Cardiac fibroblast (primary cell): ENCODE measurements around the gene RAPGEF3.

Experiments used
- DNase-seq, 2 donors: peaks; one replicate each; pipeline versions ENCODE4 v3.0.0 to v3.0.0-alpha.2; 2010; ENCODE audit warnings: low read depth in 2 of 2
- H3K4me3 ChIP-seq, 2 donors: replicated peaks in 1 of 2; 1 replicate in 1 of 2; 2 replicates in 1 of 2; pipeline ENCODE4 v1.5.1; 2011; ENCODE audit warnings: low read depth in 2 of 2, low read length in 2 of 2, mild to moderate bottlenecking in 2 of 2, moderate library complexity in 1 of 2
- TF ChIP-seq, protein P1 (sequence below): IDR thresholded peaks from one replicate; pipeline ENCODE4 v1.5.1; 2011; ENCODE audit warnings: low read depth, mild to moderate bottlenecking, low read length, inconsistent platforms

The RAPGEF3 gene

DNA sequence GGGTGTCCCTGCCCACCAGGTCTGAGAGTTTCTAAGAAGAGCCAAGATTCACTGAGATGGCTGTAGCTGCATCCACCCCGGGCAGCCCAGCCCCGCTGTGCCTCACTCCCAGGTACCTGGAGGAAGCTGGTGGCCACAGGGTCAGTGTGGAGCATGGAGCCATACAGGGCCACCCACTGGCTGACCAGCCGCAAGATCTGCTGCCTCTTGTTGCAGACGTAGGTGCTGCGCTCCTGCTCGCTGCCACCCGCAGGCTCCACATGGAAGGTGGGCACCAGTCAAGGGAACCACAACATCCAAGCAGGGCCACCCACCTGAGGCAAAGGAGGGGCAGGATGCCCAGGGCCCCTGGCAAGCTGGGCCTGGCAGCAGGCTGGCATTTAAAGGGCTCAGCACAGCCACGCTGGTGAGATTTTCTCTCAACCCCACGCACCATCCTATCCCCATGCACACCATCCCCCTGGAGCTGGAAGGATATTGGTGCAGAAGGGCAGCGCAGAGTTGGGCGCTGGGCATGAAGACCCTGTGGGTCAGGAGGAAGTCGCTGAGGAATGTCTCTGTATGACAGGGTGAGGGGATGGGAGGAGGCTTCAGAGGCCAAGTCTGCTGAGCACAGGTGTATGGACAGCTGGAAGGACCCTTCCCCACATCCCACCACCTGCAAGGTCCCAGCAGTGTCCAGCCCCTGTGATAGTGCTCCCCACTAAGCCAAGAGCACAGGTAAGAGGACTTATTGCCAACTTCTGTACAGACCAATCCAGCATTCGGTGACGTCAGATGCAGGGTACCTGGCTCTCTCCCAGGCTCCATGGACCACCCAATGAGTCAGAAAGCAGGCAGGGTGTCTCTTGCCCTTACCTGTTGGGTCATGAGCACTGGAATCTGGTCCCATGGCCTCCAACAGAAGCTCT, 10.8 kb downstream of the RAPGEF3 start:
- TF ChIP-seq, protein P1, sequence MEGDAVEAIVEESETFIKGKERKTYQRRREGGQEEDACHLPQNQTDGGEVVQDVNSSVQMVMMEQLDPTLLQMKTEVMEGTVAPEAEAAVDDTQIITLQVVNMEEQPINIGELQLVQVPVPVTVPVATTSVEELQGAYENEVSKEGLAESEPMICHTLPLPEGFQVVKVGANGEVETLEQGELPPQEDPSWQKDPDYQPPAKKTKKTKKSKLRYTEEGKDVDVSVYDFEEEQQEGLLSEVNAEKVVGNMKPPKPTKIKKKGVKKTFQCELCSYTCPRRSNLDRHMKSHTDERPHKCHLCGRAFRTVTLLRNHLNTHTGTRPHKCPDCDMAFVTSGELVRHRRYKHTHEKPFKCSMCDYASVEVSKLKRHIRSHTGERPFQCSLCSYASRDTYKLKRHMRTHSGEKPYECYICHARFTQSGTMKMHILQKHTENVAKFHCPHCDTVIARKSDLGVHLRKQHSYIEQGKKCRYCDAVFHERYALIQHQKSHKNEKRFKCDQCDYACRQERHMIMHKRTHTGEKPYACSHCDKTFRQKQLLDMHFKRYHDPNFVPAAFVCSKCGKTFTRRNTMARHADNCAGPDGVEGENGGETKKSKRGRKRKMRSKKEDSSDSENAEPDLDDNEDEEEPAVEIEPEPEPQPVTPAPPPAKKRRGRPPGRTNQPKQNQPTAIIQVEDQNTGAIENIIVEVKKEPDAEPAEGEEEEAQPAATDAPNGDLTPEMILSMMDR = no peak
- DNase-seq = no peak
- no peak overlapping the region for H3K4me3 ChIP-seq

- TF ChIP-seq, protein P1 = no peak
- DNase-seq = no peak
- H3K4me3 ChIP-seq = no peak overlapping the region
Observed at GRCh38 chr12:47747126-47747525, 11.6 kb downstream of the RAPGEF3 start.

DNA sequence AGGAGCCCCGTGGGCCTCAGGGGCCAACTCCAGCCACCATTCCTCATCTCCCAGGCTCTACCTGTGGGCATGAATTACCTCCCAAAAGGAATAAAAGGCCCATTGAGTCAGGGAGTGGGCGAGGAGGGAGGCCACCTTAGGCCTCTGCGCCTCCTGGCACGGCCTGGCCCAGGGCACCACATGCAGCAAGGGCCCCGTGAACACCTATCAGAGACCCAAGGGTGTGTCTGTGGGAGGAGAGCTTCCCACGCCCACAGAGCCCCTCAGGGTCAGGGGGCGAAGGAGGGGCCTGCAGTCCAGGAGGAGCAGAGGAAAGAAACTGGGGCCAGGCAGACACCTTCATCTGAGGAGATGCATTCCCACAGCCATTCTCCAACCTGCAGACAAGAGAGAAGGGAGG, 12.2 kb downstream of the RAPGEF3 start:
- H3K4me3 ChIP-seq = no peak overlapping the region

DNA sequence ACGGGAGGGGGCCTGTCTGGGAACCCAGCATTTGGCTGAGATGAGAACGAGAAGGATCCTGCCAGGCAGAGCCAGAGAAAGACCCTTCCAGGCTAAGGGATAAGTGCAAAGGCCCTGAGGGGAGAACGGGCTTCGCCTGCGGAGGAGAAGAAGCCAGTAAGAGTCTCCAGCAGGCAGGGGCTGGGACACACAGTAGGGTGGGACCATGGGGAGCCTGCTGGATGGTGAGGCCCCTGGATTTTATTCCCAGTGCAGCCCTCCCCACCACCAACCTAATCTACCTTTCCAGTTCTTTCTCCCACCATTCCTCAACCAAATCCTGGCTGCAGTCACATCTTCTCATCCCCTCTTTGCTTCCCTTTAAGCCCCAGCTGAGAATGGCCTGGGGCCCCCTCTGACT, 12.6 kb downstream of the RAPGEF3 start:
- TF ChIP-seq, protein P1 = no peak
- no peak overlapping the region for H3K4me3 ChIP-seq
- DNase-seq = no peak

More for the DNA sequence above, 12.2 kb downstream of the RAPGEF3 start:
- TF ChIP-seq, protein P1 = no peak
- DNase-seq = no peak

DNA sequence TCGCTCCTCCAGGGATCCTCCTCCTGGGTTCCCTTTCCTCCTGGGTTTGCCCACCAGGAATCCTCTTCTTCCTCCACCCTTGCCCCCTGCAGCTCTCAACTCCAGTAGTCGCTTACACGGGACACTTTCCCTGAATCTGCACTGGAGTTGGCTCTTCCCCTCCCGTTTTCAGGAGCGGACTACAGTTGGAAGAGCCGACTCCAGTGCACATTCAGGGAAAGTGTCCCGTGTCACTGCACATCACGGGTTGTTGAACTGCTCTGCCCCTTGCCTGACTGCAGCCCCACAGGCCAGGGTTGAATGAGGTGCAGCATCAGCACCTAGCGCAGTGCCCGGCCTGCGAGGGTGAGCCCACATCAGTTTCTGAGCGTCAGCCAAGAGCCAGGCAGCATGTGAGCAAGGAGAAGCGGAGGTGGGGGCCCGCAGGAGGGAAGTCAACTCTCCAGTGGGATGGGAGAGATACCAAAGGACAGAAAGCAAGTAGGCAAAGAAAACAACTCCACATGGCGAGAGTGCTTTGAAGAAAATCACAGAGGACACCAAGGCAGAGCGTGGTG, 13.1 kb downstream of the RAPGEF3 start:
- H3K4me3 ChIP-seq = no peak overlapping the region
- no peak for DNase-seq
- TF ChIP-seq, protein P1 = no peak

DNA sequence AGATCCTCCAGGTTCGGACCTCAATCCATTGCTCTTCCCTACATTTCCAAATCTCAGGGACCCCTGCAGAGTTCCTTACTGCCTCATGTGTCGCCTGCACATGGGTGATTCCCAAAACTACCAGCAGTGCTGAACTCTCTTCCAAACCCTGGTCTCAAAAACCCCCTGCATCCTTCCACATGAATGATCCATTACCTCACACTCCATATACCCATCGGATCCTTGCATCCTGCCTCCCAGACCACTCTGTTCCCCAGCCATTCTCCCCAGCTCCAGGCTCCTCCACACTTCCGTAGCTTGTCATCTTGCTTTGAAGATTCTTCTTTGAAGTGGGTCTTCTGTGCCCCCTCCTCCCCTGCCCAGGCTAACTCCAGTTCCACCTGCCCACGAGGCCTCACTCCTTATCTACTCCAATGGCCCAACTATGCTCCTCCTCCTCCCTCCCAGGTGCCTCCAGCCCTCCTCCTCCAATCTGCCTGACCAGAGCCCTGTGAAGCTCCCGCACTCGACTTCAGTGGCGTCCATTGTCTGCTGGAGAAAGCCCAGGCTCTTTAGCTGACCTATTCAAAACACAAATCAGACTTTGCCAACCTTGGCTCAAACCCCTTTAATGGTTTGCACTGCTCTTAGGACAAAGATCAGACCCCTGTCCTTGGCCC, 13.8 kb downstream of the RAPGEF3 start:
- DNase-seq = no peak
- TF ChIP-seq, protein P1 = no peak
- H3K4me3 ChIP-seq = no peak overlapping the region
